Measurements from ENCODE around the gene MEOX2.

The MEOX2 gene

GRCh38 chr7:15607529-15608210 is 78.8 kb downstream of the MEOX2 start:
- DNase-seq, result no peak

DNA sequence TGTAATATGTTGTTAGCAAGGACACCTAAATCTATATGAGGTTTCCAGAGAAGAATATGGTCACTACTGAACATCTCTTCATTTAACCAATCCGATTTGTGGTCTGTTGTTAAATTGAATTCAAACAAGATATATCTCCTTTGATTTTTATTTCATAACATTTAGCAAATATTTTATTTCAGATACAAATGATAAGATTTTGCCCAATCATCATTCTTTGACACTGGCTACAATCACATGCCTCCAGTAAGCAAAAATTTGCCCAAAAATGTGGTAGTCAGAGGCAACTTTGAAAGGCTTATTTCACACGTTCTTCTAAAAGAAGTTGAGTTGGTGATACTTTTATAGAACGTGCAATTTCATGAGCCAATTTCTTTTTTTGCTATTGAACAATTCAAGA is 79.9 kb downstream of the MEOX2 start:
- no peak for DNase-seq

DNA sequence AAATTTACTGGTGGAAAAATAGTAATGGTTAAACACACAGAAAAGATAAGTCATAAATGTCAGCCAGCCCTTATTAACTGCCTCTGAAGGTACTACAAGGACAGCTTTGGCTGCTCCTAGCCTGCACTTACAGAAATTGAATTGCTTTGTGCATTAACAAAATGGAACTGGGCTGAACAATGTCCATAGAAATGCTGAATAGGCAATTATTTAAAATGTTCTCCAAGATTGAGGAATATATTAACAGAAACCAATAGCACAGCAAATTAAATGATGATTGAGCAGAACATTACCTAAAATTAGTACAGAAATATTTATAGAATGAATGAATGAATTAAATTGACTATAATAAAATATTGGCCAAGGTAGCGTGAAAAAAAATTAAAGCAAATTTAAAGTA is 82.3 kb downstream of the MEOX2 start:
- no peak for DNase-seq

DNA sequence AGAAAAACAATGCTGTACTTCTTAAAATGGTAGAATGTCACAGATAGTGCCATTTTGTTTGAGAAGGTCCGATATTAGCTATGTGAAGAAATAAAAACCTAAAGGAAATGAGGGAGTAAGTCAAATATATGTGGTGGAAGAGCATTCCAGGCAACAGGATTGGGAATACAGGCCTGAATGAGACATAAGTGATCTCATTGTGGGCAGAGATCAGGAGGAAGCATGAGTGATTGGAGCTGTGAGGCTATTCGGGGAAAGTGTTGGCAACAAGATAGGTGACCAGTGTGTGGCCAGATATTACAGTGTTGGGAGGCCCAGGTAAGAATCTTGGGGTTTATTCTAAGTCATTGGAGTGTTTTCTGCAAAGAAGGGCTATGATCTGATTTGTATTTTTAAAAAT is 83.4 kb downstream of the MEOX2 start:
- DNase-seq, result no peak

DNA sequence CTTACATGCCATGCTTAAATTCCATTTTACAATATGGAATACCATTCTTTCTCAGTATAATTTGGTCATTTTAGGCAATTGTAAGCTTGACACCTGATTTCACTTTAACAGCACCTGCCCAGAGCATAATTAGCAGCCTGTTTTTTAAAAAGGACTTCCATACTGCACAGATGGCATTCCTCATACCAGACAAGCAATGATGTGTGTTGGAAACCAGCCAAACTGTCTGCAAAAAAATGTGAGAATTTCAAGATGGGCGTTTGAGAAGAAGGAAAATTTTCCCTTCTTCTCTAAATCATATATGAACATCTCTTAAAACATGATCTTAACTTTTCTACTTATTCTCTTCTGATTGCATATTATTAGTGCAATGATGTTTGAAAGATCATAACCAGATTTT is 84.2 kb downstream of the MEOX2 start:
- no peak for DNase-seq

DNA sequence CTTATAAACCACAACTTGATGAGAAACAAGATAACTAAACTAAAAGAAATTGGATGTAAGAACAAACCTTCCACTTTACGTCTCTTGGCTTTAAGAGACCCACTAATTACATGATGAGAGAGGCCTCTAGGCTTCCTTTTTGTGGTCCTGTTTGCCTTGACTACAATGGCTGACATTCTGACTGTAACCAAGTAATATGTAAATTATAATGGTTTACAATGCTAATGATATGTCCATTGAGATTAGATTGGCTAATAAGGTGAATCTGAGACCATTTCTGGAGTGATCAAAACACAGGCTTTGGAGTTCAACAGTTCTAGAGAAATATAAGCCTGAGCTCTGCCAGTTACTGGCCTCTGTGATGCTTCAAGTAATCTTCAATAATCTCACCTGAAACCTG is 85.3 kb downstream of the MEOX2 start:
- DNase-seq, result no peak

GRCh38 chr7:15600298-15600697 is 86.2 kb downstream of the MEOX2 start:
- no peak for DNase-seq

DNA sequence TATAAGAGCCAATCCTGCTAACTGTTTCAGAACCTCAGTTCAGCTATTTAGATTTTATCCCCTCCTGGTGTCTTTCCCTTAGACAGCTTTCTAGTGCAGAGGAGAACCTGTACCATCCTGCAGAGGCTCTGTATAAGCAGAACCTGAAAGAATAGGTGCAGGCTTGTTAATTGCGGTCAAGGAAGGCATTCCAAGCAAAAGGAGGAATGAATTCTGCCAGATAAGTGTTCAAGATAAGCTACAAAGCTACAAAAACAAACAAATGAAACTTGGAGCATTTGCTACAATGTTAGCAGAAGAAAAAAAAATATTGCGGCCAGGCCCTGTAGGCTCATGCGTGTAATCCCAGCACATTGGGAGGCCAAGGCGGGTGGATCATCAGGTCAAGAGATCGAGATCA is 92.0 kb downstream of the MEOX2 start:
- DNase-seq, result no peak

GRCh38 chr7:15593382-15593781 is 93.1 kb downstream of the MEOX2 start:
- no peak for DNase-seq

DNA sequence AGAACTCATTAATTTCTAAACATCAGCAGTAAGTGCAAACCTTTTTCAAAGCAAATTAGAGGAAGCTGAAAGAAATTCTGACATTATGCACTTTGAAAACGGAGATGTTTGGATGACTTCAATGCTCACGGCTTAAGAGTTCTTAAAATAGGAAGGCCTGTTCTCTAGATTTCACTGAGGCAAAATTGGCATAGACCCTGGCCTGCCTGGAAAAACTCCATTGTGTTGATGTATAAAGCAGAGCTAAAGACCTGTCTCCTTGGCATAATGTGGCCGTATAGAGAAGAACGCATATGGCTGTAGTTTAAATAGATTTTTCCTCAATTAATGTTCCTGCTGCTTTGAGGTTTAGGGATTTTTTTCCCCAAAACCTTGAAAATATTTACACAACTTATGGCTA is 100.2 kb downstream of the MEOX2 start:
- no peak for DNase-seq

DNA sequence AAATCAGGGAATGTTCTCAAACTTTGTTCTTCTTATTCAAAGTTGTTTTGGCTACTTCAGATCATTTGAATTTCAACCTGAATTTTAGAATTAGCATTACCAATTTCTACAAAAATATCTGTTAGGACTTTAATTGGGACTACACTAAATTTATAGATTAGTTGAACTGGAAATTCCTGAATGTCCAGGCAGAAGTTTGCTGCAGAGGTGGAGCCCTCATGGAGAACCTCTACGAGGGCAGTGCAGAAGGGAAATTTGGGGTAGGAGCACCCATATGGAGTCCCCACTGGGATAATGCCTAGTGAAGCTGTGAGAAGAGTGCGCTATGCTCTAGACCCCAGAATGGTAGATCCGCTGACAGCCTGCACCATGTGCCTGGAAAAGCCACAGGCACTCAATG is 101.9 kb downstream of the MEOX2 start:
- DNase-seq, result no peak

DNA sequence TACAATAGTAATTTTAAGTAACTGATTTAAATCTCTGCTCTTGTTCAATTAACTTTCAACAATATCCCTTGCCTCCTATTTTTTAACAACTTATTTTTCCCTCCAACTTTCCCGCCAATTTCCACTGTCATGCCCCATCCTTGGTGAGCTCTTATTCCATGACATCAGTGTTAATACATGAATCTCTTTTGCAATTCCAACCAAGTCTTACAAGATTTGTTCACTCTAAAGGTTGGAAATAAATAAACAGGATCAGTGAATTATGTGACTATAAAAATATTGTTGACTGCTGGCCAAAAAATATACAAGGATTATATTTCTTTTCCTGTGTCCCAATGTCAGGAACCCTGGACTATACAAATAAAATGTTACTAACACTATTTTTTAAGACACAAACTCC is 103.7 kb downstream of the MEOX2 start:
- no peak for DNase-seq

DNA sequence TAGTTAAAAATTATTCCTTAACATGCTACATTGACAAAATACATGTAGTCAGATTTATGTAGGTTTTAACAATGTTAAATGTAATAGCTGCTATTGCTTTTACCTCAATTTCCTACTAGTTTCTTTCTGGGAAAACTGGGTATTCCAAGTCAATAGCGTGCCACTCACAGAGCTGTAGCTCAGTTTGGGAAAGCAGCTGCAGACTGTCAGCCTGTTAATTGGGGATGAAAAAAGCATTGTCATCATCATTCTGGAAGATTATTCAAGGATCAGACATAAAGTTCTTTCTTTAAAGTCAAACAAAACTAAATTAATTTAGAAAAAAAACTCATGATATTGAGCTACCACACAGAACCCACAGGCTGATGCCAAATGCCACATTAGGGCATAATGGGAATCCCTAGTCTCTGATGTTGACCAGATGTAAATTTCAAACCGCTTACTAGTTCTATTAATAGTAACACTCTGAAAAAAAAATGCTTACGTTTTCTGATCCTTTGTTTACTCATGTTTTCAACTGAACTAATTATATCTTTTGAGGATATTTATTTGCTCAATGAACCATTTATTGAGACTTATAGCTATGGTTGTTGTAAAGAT is 105.0 kb downstream of the MEOX2 start:
- DNase-seq, result no peak

DNA sequence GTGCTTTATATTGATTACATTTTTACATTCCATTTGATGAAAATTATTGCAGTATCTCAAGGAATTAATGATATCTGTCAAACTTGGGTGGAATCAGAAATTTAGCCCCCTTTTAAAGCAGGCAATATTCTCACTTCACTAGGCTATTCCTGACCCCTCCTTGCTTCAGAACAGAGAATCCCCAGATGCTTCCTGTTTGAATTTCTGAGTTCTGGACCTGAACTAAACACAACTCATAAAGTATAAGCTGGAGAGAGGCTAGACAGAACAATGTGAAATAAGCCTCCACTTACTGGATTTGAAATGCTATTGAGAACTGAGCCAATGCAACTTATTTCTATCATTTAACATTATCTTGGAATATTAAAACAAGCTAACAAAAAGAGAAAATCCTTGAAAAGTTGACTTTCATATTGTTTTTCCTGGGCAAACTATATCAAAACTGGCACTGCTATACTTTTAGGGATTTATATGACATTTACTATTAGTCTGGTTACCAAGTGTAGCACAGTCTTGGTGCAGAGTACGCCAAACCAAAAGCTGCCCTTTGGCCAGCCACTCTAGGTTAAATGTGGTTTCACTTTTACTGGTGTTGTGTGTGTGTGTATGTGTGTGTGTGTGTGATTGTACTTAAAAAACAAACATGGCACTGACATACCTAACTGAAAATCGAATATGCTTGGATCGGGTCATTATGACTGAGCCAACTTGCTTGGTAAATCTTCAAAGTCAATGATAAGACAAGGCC is 105.7 kb downstream of the MEOX2 start:
- no peak for DNase-seq

GRCh38 chr7:15577600-15577999 is 108.9 kb downstream of the MEOX2 start:
- no peak for DNase-seq

GRCh38 chr7:15571301-15571878 is 115.1 kb downstream of the MEOX2 start:
- no peak for DNase-seq

DNA sequence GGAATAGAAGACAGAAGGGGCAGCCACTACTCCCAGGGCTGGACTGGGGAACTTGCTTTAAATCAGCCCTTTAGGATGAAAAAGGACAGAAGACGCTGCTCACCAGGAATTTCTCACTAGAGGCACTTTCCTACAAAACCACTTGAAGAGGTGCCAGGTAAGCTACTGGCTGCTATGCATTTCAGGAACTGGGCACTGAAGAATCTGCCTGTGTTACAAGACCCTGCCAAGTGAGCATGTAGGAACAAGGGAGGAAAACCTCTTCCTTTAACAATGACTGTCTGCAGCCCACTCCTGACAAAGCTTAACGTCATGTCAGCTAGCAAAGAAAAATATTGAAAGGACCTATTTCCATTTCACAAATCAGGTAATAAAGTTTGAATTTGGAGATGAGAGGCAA is 118.8 kb downstream of the MEOX2 start:
- DNase-seq, result no peak

DNA sequence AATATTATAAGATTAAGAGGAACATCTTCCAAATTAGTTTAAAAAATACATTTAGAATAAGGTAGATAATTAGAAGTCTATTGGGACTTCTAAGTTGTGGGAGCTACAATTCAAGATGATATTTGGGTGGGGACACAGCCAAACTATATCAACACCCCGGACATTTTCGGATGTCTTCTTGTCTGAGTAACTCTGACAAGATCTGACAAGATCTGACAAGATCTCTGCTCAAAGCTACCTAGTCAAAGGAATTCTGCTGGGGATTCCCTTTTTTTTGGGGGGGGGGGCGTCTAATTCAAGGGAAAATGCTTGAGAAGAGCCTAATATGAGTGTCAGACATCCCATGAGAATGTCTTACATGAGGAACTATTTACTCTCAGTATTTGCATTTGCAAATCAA is 119.4 kb downstream of the MEOX2 start:
- no peak for DNase-seq

DNA sequence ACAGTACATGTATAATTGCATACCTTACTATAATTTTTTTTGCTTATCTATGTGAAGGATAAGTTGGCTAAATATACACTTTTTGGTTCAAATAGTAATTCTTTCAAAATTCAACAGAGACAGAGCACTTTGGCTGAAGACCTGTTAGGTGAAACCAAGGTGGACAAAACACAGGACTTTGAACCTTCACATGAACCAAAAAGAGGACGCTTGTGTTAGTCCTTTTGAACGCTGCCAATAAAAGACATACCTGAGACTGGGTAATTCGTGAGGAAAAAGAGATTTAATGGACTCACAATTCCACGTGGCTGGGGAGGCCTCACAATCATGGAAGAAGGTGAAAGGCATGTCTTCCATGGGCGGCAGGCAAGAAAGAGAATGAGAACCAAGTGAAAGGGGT is 120.0 kb downstream of the MEOX2 start:
- DNase-seq, result no peak

- DNase-seq, result no peak
Measured at GRCh38 chr7:15561835-15562234, 124.6 kb downstream of the MEOX2 start, which contains the start of gene AGMO. Gene AGMO (minus strand): TSS chr7:15562015.

All from activated CD4-positive, CD25-positive, alpha-beta regulatory T cell treated with anti-CD3 and anti-CD28 coated beads, Interleukin-2, amount 50 U/mL, for 72 hours (primary cell).